ENCODE measurements around the gene NUTM1.

DNA sequence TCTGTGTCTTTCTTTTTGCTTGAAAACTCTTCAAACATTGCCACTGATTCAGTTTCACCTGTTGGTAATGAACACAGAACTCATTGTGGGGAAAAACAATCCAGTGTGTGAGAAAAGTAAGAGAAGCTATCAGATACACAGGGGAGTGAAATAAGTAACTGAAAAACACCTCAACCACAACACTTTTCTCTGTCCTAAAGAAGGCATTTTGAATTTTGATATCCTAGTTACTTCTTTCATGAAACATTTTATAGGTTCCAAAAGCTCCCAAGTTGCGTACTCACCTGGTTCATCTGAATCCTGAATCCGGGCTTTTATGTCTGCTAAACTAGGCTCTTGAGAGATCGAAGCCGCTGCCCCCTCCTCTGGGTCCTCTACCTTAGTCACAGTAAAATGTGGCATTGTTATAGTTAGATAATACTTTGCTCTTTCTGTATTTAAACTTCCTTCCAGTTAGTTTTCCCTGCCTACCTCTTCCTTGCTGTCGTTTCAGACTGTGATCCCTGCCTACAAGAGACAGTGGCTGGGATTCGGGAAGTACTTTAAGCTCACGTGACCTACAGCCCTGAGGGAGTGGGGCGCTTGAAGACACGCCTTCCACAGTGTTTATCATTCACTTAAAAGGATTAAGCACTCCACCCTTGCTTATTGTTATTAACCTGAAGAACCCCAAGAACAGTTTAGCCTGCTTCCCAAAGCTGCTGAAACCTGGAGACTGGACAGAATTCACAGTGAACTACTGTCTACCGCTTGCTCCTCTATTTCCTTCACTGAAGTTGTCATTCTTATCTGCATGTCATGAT lies 24.6 kb upstream of the NUTM1 start:
- no peak for TF ChIP-seq ZNF562 (CRISPR knock-in tag; IDR thresholded peaks at IDR 0.05; ENCODE audit: borderline replicate concordance)
- peak; percentile 62 to 72; a peak in 3 of 4 replicates for TF ChIP-seq POLR2A (IDR thresholded peaks at IDR 0.05; ENCODE audit: insufficient read depth in 1 of 2, low read depth in 2 of 2, low read length in 2 of 2)
- no peak for TF ChIP-seq SUZ12 (IDR thresholded peaks at IDR 0.05; ENCODE audit: low read depth, low read length)
